HEK293 (cell line): ENCODE data around the gene RNF223.

Source experiments
- CTCF ChIA-PET: fragments of 350-600 bp; formaldehyde crosslinking; extraction: SDS; loops from one replicate; lab custom pipeline; 2021; ENCODE audit warnings: antibody characterized with exemption; lab: Yijun Ruan, JAX
- POLR2A ChIA-PET: fragments of 300-600 bp; formaldehyde crosslinking; extraction: SDS; loops from one replicate; lab custom pipeline; 2020; ENCODE audit warnings: antibody characterized with exemption, inconsistent platforms; lab: Yijun Ruan, JAX
- H3K27ac ChIP-seq: fragments of 200-500 bp; sonication (Bioruptor generic); 2 replicates; pipeline ENCODE4 v1.5.1; 2014; ENCODE audit warnings: low read depth, low read length, control low read depth, inconsistent platforms; ENCODE audit errors: extremely low read depth
- H3K36me3 ChIP-seq, 2 experiments: fragments of 200-500 bp in 1 of 2; sonication (Bioruptor generic) in 1 of 2; 1 replicate in 1 of 2; 2 replicates in 1 of 2; pipeline ENCODE4 v1.5.1; 2014 to 2017; ENCODE audit warnings: inconsistent platforms in 2 of 2, low read length in 2 of 2; ENCODE audit not compliant: control insufficient read depth in 2 of 2, insufficient read depth in 1 of 2
- H3K4me1 ChIP-seq: fragments of 200-500 bp; sonication (Bioruptor generic); 2 replicates; pipeline ENCODE4 v1.5.1; 2014; ENCODE audit warnings: mild to moderate bottlenecking, low read length, inconsistent platforms; ENCODE audit not compliant: control insufficient read depth, insufficient read depth
- H3K4me3 ChIP-seq: 2 replicates; pipeline ENCODE4 v1.5.1; 2011; ENCODE audit warnings: low read depth, mild to moderate bottlenecking, control low read depth, low read length, moderate library complexity
- H3K9me3 ChIP-seq: fragments of 200-500 bp; sonication (Bioruptor generic); 2 replicates; pipeline ENCODE4 v1.5.1; 2014; ENCODE audit warnings: low read depth, low read length, inconsistent platforms; ENCODE audit not compliant: control insufficient read depth, insufficient read depth
- ATF2 ChIP-seq: fragments of 450-650 bp; formaldehyde crosslinking; IDR thresholded peaks from 2 replicates; pipeline ENCODE4 v1.5.1; 2016; ENCODE audit warnings: missing biosample characterization, missing genetic modification characterization, low read depth
- BCL6B ChIP-seq: fragments of 450-650 bp; formaldehyde crosslinking; IDR thresholded peaks from 2 replicates; pipeline ENCODE4 v1.5.1; 2017; ENCODE audit warnings: missing biosample characterization, missing genetic modification characterization
- EGR2 ChIP-seq: fragments of 450-650 bp; formaldehyde crosslinking; IDR thresholded peaks from 2 replicates; pipeline ENCODE4 v1.5.1; 2016; ENCODE audit warnings: low read depth, missing biosample characterization, missing genetic modification characterization
- GLIS2 ChIP-seq: fragments of 450-650 bp; formaldehyde crosslinking; IDR thresholded peaks from 2 replicates; pipeline ENCODE4 v1.5.1; 2016; ENCODE audit warnings: missing biosample characterization, missing genetic modification characterization
- KLF10 ChIP-seq: fragments of 450-650 bp; IDR thresholded peaks from 2 replicates; pipeline ENCODE4 v1.5.1; 2018; ENCODE audit warnings: missing biosample characterization, mild to moderate bottlenecking, missing genetic modification characterization
- KLF9 ChIP-seq: fragments of 450-650 bp; formaldehyde crosslinking; IDR thresholded peaks from 2 replicates; pipeline ENCODE4 v1.5.1; 2016; ENCODE audit warnings: missing biosample characterization, missing genetic modification characterization, low read depth
- PATZ1 ChIP-seq: fragments of 450-650 bp; formaldehyde crosslinking; IDR thresholded peaks from 2 replicates; pipeline ENCODE4 v1.5.1; 2016; ENCODE audit warnings: missing biosample characterization, missing genetic modification characterization
- PBX3 ChIP-seq: sonication (generic); formaldehyde crosslinking; IDR thresholded peaks from 2 replicates; pipeline ENCODE4 v1.8.1; 2022; ENCODE audit warnings: mild to moderate bottlenecking, moderate library complexity, missing genetic modification reagents
- RBAK ChIP-seq: fragments of 450-650 bp; formaldehyde crosslinking; IDR thresholded peaks from 2 replicates; pipeline ENCODE4 v1.5.1; 2016; ENCODE audit warnings: missing biosample characterization, missing genetic modification characterization
- SCRT2 ChIP-seq: fragments of 450-650 bp; formaldehyde crosslinking; IDR thresholded peaks from 2 replicates; pipeline ENCODE4 v1.5.1; 2016; ENCODE audit warnings: missing biosample characterization, missing genetic modification characterization
- SP2 ChIP-seq: fragments of 450-650 bp; formaldehyde crosslinking; IDR thresholded peaks from 2 replicates; pipeline ENCODE4 v1.5.1; 2016; ENCODE audit warnings: missing biosample characterization, missing genetic modification characterization
- TCF7L2 ChIP-seq: IDR thresholded peaks from 2 replicates; pipeline ENCODE4 v1.6.1; 2011; ENCODE audit warnings: low read depth, mild to moderate bottlenecking, inconsistent platforms, low read length, moderate library complexity, borderline replicate concordance
- ZBTB11 ChIP-seq: fragments of 450-650 bp; formaldehyde crosslinking; conservative IDR thresholded peaks from 2 replicates; pipeline ENCODE4 v1.5.1; 2016; ENCODE audit warnings: low read depth, missing biosample characterization, missing genetic modification characterization
- ZEB2 ChIP-seq: fragments of 450-650 bp; formaldehyde crosslinking; IDR thresholded peaks from 2 replicates; pipeline ENCODE4 v1.5.1; 2016; ENCODE audit warnings: missing biosample characterization, missing genetic modification characterization
- ZNF2 ChIP-seq: fragments of 450-650 bp; formaldehyde crosslinking; IDR thresholded peaks from 2 replicates; pipeline ENCODE4 v1.5.1; 2016; ENCODE audit warnings: missing biosample characterization, missing genetic modification characterization
- ZNF211 ChIP-seq: fragments of 450-650 bp; formaldehyde crosslinking; IDR thresholded peaks from 2 replicates; pipeline ENCODE4 v1.5.1; 2016; ENCODE audit warnings: low read depth, missing biosample characterization, missing genetic modification characterization
- ZNF335 ChIP-seq: fragments of 450-650 bp; formaldehyde crosslinking; conservative IDR thresholded peaks from 2 replicates; pipeline ENCODE4 v1.5.1; 2016; ENCODE audit warnings: missing biosample characterization, missing genetic modification characterization
- ZNF391 ChIP-seq: fragments of 450-650 bp; formaldehyde crosslinking; IDR thresholded peaks from 2 replicates; pipeline ENCODE4 v1.5.1; 2016; ENCODE audit warnings: low read depth, missing biosample characterization, missing genetic modification characterization, borderline replicate concordance
- ZNF501 ChIP-seq: fragments of 450-650 bp; formaldehyde crosslinking; IDR thresholded peaks from 2 replicates; pipeline ENCODE4 v1.5.1; 2016; ENCODE audit warnings: missing biosample characterization, missing genetic modification characterization
- ZNF600 ChIP-seq: fragments of 450-650 bp; formaldehyde crosslinking; IDR thresholded peaks from 2 replicates; pipeline ENCODE4 v1.5.1; 2016; ENCODE audit warnings: missing biosample characterization, missing genetic modification characterization
- ZNF701 ChIP-seq: fragments of 450-650 bp; formaldehyde crosslinking; IDR thresholded peaks from 2 replicates; pipeline ENCODE4 v1.5.1; 2016; ENCODE audit warnings: missing biosample characterization, missing genetic modification characterization

Gene RNF223

GRCh38 chr1:1069711-1070676 is 4.1 kb downstream of the RNF223 start (continued):
- TF ChIP-seq ZNF391 (tag by site-specific recombination) = no peak
- peak; percentile 86 for TF ChIP-seq SCRT2
- TF ChIP-seq ZNF335 (tag by site-specific recombination) = peak; percentile 36; the same call in 1 of the 2 replicates
- TF ChIP-seq, all 188 proteins: peak for 6

- no peak overlapping the region; the same call in 1 of the 2 replicates for H3K27ac ChIP-seq
- H3K9me3 ChIP-seq = no peaks in the 10 kb centered on the region
- no peaks in the 10 kb centered on the region for H3K4me1 ChIP-seq
- H3K4me3 ChIP-seq = peak overlapping the region; percentile 69
- CTCF ChIA-PET = interaction anchor here (1.0 to 1.2 kb wide), 2 partner anchors 10 to 53 kb away, joined by 3 read pairs; no protein-coding TSS in a partner anchor
- POLR2A ChIA-PET = interaction anchor here (0.6 to 1.7 kb wide), 3 partner anchors 10 to 51 kb away, joined by 3 to 8 read pairs (median 5); no protein-coding TSS in a partner anchor
- no peaks in the 10 kb centered on the region for H3K36me3 ChIP-seq
- TF ChIP-seq EGR2 (peak; percentile 74), ZNF211 (tag by site-specific recombination) (no peak), ZNF701 (tag by site-specific recombination) (no peak), RBAK (tag by site-specific recombination) (no peak), ATF2 (tag by site-specific recombination) (no peak), PATZ1 (tag by site-specific recombination) (peak; percentile 61), ZNF501 (tag by site-specific recombination) (no peak), KLF9 (tag by site-specific recombination) (peak; percentile 99), GLIS2 (0 out of 2 replicates have a peak, but pooled peaks have one; percentile 41), ZNF2 (no peak), TCF7L2 (no peak), PBX3 (CRISPR knock-in tag) (0 out of 2 replicates have a peak, but pooled peaks have one; percentile 30), ZNF600 (tag by site-specific recombination) (peak; percentile 82), SP2 (tag by site-specific recombination) (peak; percentile 84), ZBTB11 (peak; percentile 4; the same call in 1 of the 2 replicates), ZEB2 (tag by site-specific recombination) (peak; percentile 57; the same call in 1 of the 2 replicates), KLF10 (peak; percentile 83), BCL6B (no peak)
These were observed 4.9 kb downstream of the RNF223 start for GRCh38 chr1:1069056-1069710.
